Epithelial cell of esophagus (primary cell): ENCODE results near the gene RBM11.

Experiments
- DNase-seq: peaks from one replicate; pipeline ENCODE4 v3.0.0; 2010; ENCODE audit warnings: low read depth
- H3K4me3 ChIP-seq: 2 replicates; pipeline ENCODE4 v1.5.1; 2011; ENCODE audit warnings: mild to moderate bottlenecking, low read length, control low read depth
- TF ChIP-seq, protein P1 (sequence below): IDR thresholded peaks from 2 replicates; pipeline ENCODE4 v1.5.1; 2011; ENCODE audit warnings: low read depth, mild to moderate bottlenecking, low read length, control low read depth, inconsistent platforms; ENCODE audit not compliant: insufficient read depth; ENCODE audit errors: missing control alignments

RBM11 gene

DNA sequence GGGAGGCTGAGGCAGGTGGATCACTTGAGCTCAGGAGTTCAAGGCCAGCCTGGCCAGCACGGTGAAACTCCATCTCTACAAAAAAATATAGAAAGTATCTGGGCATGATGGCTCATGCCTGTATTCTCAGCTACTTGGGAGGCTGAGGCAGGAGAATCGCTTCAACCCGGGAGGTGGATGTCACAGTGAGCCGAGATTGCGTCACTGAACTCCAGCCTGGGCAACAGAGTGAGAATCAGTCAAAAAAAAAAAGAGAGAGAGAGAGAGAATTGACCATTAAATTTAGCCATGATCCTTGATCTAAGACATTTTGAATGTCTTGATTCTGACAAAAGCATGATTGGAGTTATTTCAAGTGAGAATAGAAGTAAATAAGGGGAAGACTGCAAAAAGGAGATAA, 19.1 kb downstream of the RBM11 start:
- H3K4me3 ChIP-seq = no peak overlapping the region
- DNase-seq = no peak
- TF ChIP-seq, protein P1, sequence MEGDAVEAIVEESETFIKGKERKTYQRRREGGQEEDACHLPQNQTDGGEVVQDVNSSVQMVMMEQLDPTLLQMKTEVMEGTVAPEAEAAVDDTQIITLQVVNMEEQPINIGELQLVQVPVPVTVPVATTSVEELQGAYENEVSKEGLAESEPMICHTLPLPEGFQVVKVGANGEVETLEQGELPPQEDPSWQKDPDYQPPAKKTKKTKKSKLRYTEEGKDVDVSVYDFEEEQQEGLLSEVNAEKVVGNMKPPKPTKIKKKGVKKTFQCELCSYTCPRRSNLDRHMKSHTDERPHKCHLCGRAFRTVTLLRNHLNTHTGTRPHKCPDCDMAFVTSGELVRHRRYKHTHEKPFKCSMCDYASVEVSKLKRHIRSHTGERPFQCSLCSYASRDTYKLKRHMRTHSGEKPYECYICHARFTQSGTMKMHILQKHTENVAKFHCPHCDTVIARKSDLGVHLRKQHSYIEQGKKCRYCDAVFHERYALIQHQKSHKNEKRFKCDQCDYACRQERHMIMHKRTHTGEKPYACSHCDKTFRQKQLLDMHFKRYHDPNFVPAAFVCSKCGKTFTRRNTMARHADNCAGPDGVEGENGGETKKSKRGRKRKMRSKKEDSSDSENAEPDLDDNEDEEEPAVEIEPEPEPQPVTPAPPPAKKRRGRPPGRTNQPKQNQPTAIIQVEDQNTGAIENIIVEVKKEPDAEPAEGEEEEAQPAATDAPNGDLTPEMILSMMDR = no peak

DNA sequence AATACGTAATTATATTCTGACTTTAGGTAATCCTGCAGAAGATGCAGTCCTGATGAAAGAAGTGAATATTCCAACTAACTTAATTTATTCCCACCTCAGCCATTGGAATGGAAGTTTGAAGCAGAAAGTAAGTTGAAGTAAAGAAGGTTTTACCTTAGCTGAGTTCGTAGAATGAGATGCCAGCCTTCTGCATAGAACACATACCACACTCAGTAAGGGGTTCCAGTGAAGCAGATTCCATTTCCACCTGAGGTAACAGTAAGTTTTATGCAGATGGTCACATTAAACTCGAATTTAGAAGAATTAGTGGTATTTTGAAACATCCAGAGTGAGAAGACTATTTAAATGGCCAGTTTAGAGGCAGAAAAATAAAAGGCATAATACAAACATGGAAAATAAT, 20.2 kb downstream of the RBM11 start:
- no peak for DNase-seq
- no peak overlapping the region for H3K4me3 ChIP-seq
- TF ChIP-seq, protein P1 = no peak

DNA sequence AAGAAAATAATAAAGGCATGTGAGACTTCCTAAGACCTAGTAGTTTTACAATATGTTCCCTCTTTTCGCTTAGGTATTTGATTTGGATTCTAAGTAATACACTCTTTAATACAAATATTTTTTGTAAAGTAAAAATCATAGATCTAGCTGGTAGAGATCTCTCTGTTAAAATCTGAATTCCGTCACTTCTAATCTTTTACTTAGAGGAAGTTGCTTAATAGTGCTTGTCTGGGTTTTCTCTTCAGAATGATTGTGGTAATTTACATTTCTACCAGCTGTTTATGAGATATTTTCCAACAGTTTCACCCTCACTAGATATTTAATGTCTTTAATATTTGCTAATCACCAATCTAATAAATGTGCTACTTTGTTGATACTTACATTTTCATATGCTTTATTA, 23.3 kb downstream of the RBM11 start:
- no peak for DNase-seq
- no peak overlapping the region for H3K4me3 ChIP-seq
- TF ChIP-seq, protein P1 = no peak

DNA sequence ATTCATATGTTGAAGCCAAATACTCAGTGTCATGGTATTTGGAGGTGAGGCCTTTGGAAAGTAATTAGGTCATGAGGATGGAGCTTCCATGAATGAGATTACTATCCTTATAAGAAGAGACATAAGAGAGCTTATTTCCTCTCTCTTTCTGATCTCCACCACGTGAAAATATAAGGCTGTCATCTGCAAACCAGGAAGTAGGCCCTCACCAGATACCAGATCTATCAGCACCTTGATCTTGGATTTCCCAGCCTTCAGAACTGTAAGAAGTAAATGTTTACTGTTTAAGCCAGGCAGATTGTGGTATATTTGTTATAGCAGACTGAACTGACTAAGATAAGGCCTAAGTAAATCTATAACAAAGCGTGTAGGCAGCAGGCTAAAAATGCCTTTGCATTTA, 25.3 kb downstream of the RBM11 start:
- no peak for DNase-seq
- no peak overlapping the region for H3K4me3 ChIP-seq
- TF ChIP-seq, protein P1 = no peak

DNA sequence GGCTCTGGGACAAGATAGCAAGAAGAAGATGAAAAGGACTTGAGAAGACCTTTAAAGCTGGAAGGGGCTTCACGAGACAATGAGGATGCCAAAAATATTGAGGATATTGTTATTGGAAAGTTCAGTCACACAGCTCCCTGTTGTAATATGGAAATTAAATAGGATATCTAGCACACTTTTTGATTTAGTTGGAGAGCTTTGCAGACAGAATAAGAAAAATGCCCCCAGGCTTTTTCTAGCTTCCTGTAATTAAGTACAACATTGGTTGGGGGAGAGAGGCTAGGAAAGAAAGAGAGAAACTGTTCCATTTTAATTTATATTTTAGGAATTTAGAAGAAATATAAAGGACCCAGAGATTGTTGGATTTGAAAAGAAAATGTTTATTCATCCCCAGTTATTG, 27.5 kb downstream of the RBM11 start:
- TF ChIP-seq, protein P1 = no peak
- no peak overlapping the region for H3K4me3 ChIP-seq
- no peak for DNase-seq

DNA sequence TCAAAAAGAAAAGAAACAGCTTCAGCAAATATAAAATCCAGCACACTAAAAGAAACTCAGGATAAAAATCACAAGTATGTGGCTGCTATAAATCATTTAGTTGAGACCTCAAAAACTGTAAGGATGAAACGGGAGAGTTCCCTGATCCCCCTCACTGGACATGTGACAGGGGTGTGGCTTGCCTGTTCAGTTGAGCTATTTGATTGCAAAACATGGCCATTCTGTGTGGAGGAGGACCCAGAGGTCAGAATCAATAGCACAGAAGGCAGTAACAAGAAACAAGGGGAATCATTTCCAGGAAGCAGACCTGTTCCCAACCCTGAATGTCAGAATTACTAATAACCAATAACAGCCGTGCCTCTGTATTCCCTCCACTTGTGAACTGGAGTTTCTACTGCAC, 27.9 kb downstream of the RBM11 start:
- TF ChIP-seq, protein P1 = no peak
- peak; percentile 1 for DNase-seq

DNA sequence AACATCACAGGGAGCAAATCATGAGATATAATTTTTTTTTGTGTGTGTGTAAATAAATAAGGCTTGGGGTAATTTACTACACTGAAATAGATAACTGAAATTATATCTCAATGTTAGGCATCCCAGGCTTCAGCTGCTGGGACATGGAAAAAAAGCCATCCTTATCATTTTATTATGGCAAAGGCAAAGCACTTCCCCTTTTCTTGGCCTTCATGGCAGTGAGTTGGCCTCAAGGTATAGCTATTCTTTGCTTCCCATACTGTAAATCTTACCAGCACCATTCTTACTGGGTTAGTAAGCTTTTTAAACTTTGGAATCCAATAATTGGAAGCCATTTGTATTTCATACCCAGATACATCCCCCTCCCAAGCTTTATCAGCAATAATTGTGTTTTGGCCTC, 29.0 kb downstream of the RBM11 start:
- H3K4me3 ChIP-seq = no peak overlapping the region
- DNase-seq = no peak
- TF ChIP-seq, protein P1 = no peak

More for the DNA sequence above, 27.9 kb downstream of the RBM11 start:
- no peak overlapping the region for H3K4me3 ChIP-seq
